GM19351 (cell line): ENCODE results near the gene EXOSC3.
"Not testable (repeated sequence)": the region's sequence is repeated elsewhere in the genome, so short reads cannot be mapped to it uniquely, and the experiment has no call there.

ENCODE experiments used
- ATAC-seq: cut with Tn5 transposase; IDR thresholded peaks from one replicate; pipeline ENCODE4 v1.9.1; 2021; ENCODE audit warnings: mild to moderate bottlenecking, moderate library complexity; ENCODE audit not compliant: unreplicated experiment

The EXOSC3 gene

GRCh38 chr9:37784616-37785483, at the start of gene EXOSC3:
Gene EXOSC3, minus strand, starts transcription at chr9:37785064. Its CDS starts 20 bp downstream, at chr9:37785044.
- ATAC-seq, result peak; percentile 94

- ATAC-seq, result no peak
These were observed 42.8 kb upstream of the EXOSC3 start for GRCh38 chr9:37827483-37828165.

- not testable (repeated sequence) for ATAC-seq
These were observed 40.3 kb upstream of the EXOSC3 start for GRCh38 chr9:37825174-37825573.

GRCh38 chr9:37820142-37820541, 35.3 kb upstream of the EXOSC3 start:
- ATAC-seq, result peak; percentile 62

- ATAC-seq, result no peak
These were observed 34.0 kb upstream of the EXOSC3 start for GRCh38 chr9:37818849-37819248.

GRCh38 chr9:37812773-37813379, 28.0 kb upstream of the EXOSC3 start:
- ATAC-seq, result no peak

GRCh38 chr9:37811906-37812476, 27.1 kb upstream of the EXOSC3 start:
- no peak for ATAC-seq

GRCh38 chr9:37809676-37810075, 24.8 kb upstream of the EXOSC3 start:
- ATAC-seq, result not testable (repeated sequence)

- no peak for ATAC-seq
These were observed 21.4 kb upstream of the EXOSC3 start for GRCh38 chr9:37806271-37806670.

GRCh38 chr9:37801959-37802711, 17.3 kb upstream of the EXOSC3 start:
- no peak for ATAC-seq

- peak; percentile 40 for ATAC-seq
These were observed 16.5 kb upstream of the EXOSC3 start for GRCh38 chr9:37801287-37801850.

GRCh38 chr9:37800631-37801286, 15.9 kb upstream of the EXOSC3 start, which contains the start of gene DCAF10:
Gene DCAF10, plus strand, starts transcription at chr9:37800797. Its CDS starts 70 bp downstream, at chr9:37800867.
- ATAC-seq, result peak; percentile 77

GRCh38 chr9:37798677-37799076, 13.8 kb upstream of the EXOSC3 start:
- ATAC-seq, result no peak

- ATAC-seq, result no peak
These were observed 11.4 kb upstream of the EXOSC3 start for GRCh38 chr9:37796232-37796631.

GRCh38 chr9:37792122-37792521, 7.3 kb upstream of the EXOSC3 start:
- ATAC-seq, result no peak

- no peak for ATAC-seq
These were observed 5.2 kb upstream of the EXOSC3 start for GRCh38 chr9:37790096-37790495.

GRCh38 chr9:37788332-37788731, 3.5 kb upstream of the EXOSC3 start:
- ATAC-seq, result no peak

- ATAC-seq, result no peak
These were observed 2.2 kb upstream of the EXOSC3 start for GRCh38 chr9:37787059-37787458.

- ATAC-seq, result no peak
These were observed 611 bp downstream of the EXOSC3 start for GRCh38 chr9:37784291-37784615.

- no peak for ATAC-seq
These were observed 6.3 kb downstream of the EXOSC3 start for GRCh38 chr9:37778534-37778933.
